Measurements from ENCODE around the gene ANKRD30B. TPM values are rescaled to one million over a fixed set of nuclear protein-coding genes. Genes with fewer than 3 reads are reported as not detected.
"Not testable (repeated sequence)": the region's sequence is repeated elsewhere in the genome, so short reads cannot be mapped to it uniquely, and the experiment has no call there.

The ANKRD30B gene
- total RNA-seq, 6 experiments from 2014 or later = not detected

- peaks cover 19% of the 10 kb centered on the region for H3K9me3 Mint-ChIP-seq
- not testable (repeated sequence) for H3K36me3 Mint-ChIP-seq (ENCODE audit: low read depth); H3K27ac Mint-ChIP-seq; DNase-seq; H3K4me3 Mint-ChIP-seq; H3K4me1 Mint-ChIP-seq (ENCODE audit: low read depth); H3K27me3 Mint-ChIP-seq (ENCODE audit: insufficient read depth)
Observed at GRCh38 chr18:14866426-14866825, 118.5 kb downstream of the ANKRD30B start.

- peaks cover 16% of the 10 kb centered on the region for H3K9me3 Mint-ChIP-seq
- H3K4me3 Mint-ChIP-seq; H3K36me3 Mint-ChIP-seq (ENCODE audit: low read depth); H3K27ac Mint-ChIP-seq; H3K4me1 Mint-ChIP-seq (ENCODE audit: low read depth); DNase-seq; H3K27me3 Mint-ChIP-seq (ENCODE audit: insufficient read depth): not testable (repeated sequence)
Observed at GRCh38 chr18:14867988-14868387, 120.0 kb downstream of the ANKRD30B start.

GRCh38 chr18:14868825-14869224 lies 120.9 kb downstream of the ANKRD30B start:
- DNase-seq; H3K4me1 Mint-ChIP-seq (ENCODE audit: low read depth); H3K27me3 Mint-ChIP-seq (ENCODE audit: insufficient read depth); H3K4me3 Mint-ChIP-seq; H3K36me3 Mint-ChIP-seq (ENCODE audit: low read depth); H3K27ac Mint-ChIP-seq: not testable (repeated sequence)
- H3K9me3 Mint-ChIP-seq = peaks cover 13% of the 10 kb centered on the region

- not testable (repeated sequence) for H3K27me3 Mint-ChIP-seq (ENCODE audit: insufficient read depth); H3K36me3 Mint-ChIP-seq (ENCODE audit: low read depth); H3K4me3 Mint-ChIP-seq; H3K27ac Mint-ChIP-seq; H3K4me1 Mint-ChIP-seq (ENCODE audit: low read depth); DNase-seq
- peaks cover 31% of the 10 kb centered on the region for H3K9me3 Mint-ChIP-seq
Observed at GRCh38 chr18:14878826-14879225, 130.9 kb downstream of the ANKRD30B start.

- Mint-ChIP-seq H3K27ac (no peak overlapping the region), H3K4me1 (ENCODE audit: low read depth) (no peaks in the 10 kb centered on the region), H3K36me3 (ENCODE audit: low read depth) (no peaks in the 10 kb centered on the region), H3K27me3 (ENCODE audit: insufficient read depth) (no peaks in the 10 kb centered on the region), H3K9me3 (peaks cover 40% of the 10 kb centered on the region), H3K4me3 (no peak overlapping the region)
- DNase-seq = no peak
- no peak for TF ChIP-seq CTCF (IDR thresholded peaks at IDR 0.05)
Observed at GRCh38 chr18:14900435-14900834, 152.5 kb downstream of the ANKRD30B start.

Small RNAs within 50 kb of the gene (microRNA-seq; reads per million reads assigned to microRNA genes)
- not detected for gene MIR3156-2

Other genes with a start within 250 kb of the ANKRD30B start
- not detected for gene POTEC, start 204.6 kb upstream of the ANKRD30B start, total RNA-seq (2021; fragmentation: NEBNext Ultra II Directional; extraction: Animal tissue kit (Norgen Biotek cat#: 25700))